DMS 273 (cell line): ENCODE data around the gene REEP2.

Source experiments
- DNase-seq: peaks from one replicate; lab custom pipeline; 2025; ENCODE audit not compliant: unreplicated experiment; lab: John Stamatoyannopoulos, UW

REEP2 gene

DNA sequence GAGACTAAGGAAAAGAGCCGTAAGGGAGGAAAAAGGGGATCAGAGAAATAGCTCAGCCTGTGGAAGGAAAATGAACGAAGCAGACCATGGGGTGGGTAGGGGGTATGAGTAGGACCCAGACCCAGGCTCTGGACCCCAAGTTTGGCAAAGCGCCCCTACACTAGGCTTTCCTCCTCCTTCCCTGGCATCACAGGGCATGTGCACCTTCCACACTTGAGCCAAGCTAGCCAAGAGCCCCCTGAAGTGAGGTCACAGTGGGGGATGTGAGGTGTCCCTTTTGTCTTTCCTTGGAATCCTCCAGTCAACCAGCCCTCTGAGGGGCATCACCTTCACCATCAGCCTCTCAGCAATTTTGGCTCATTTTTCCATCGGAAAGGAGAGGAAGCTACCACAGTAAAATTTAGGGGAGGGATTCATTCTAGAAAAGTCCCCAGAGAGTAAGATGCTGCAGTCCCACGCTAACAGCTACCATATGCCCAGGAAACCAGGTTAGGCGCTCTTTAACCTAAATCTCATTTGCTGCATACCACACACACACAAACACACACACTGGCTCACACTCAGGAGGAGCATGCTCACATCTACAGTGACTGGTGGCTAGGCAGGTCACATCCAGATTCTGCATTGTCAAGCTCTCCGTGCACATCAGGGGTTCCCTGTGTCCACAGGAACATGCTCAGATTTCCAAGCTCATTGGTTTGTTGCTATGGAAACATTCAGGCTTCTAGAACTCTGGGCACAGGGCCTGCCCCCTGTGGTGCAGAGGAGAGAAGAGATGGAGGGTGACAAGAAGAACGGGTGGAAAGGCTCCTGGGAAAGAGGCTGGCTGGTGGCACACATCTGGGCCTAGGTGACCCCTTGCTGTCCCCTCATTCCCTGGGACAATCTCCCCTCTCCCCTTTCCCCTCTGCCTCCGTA is 9.9 kb downstream of the REEP2 start:
- peak; percentile 89 for DNase-seq

GRCh38 chr5:138449501-138450239 is 10.8 kb downstream of the REEP2 start:
- DNase-seq, result peak; percentile 95

DNA sequence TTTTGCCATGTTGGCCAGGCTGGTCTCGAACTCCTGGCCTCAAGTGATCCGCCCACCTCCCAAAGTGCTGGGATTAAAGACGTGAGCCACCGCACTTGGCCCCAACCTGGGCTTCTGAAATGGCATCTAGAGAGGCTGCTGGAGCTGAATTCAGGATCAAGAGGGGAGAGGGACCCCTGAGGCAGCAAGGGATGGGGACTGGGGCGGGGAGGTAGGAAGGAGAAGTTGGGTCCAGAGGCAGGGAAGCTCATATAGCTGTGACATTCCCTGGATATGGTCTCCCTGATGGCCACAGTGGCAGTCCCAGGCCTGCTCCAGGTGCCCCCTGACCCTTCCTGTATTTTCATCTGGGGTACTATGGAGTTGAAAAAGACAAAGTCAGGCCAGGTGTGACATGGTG is 12.1 kb downstream of the REEP2 start:
- DNase-seq, result no peak

GRCh38 chr5:138452720-138453119 is 13.9 kb downstream of the REEP2 start:
- DNase-seq, result no peak

DNA sequence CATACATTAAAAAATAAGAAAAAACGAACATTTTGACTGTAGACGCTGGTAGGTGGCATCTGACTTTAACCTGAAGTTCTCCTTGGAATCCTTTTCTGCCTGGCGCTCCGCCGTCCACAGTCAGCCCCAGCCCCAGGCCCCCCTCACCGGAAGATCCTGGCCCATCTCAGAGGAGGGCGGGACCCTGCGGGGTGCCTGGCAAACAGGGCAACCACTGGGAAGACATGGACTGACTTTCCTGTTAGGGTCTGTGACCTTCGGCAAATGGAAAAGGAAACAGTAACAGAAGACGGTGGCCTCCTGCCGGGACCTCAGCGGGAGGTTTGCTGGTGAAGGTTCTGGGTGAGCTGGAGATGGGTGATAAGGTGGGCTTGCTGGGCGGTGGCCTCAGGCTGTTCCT is 14.7 kb downstream of the REEP2 start:
- DNase-seq, result no peak

DNA sequence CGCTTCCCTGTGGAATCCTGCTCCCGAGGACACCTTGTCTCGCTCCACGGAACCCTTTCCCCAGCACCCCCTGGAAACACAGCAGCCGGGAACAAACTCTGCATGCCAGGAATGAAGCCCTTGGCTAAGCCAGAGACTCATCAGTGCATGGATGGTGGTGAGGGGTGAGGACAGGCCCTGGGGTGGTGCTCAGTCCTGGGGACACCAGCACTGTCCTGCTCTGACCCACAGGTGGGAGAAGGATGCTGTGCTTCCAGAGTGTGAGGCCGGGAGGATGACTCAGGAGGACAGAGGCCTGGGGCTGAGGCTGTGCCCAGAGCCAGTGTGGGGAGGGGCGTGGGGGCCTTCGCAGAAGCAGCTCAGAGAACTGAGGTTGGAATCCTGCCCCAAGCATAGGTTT is 15.3 kb downstream of the REEP2 start:
- no peak for DNase-seq

DNA sequence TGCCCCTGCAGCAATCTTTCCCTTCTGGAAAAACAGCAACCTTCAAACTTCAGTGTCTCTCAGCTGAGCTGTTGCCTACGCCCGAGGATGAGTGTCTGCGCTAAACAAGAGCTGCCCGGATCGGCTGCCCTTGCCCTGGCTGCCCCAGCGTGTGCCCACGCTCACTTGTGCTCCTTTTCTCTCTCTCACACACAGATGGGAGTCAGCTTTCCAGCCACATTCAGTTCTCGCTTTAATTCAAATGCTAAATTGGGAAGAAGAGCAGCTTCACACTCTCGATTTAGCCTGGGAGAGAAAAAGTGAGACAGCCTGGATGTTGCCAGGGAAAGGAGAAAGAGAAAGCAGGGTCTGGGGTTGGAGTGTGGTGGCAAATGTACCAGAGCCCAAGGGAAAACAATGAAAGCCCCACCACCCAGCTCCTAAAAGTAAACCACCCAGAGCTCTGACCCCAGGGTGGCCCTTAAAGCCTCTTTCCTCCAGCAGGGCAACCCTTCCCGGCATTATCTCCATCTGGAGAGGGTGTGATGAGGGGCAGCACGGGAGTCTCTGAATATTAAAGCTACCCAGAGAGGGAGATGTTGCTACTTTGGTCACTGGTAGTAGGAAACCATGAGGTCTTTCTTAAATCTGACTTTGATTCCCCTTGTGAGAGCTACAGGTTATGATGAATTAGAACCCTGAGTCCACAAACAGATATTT is 16.5 kb downstream of the REEP2 start:
- no peak for DNase-seq

DNA sequence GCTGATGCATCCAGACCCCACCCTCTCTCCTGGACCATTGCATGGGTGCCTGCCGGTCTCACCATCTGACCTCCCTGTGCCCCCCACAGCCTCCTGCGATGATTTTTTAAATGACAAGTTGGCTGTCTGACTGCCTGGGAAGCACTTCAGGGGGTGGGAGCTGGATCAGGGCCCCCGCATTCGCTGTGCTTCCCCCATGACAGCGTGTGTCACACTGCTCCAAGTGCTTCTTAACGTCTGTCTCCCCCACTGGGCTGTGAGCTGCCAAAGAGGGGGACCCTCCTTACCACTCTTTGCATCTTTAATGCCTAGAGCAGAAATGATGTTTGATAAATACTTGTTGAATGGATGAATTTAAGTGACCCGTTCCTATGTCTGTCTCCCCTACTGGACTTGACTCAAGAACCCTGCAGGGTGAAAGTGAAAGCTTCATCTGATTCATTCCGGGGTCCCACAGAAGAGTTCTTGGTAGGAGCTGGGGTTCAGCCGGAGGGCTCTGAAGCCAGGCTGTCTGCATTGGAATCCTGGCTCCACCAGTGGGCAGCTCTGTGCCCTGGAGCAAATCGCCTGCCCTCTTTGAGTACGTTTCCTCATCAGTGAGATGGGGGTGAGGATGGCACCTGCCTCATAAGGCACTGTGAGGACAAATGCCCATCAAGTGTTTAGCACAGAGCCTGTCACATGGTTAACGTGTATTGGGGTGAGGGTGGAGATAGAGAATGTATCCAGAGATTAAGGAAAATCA is 18.8 kb downstream of the REEP2 start:
- DNase-seq, result no peak

- DNase-seq, result no peak
Measured at GRCh38 chr5:138458384-138458783, 19.5 kb downstream of the REEP2 start.

- no peak for DNase-seq
Measured at GRCh38 chr5:138458856-138459255, 20.0 kb downstream of the REEP2 start.

DNA sequence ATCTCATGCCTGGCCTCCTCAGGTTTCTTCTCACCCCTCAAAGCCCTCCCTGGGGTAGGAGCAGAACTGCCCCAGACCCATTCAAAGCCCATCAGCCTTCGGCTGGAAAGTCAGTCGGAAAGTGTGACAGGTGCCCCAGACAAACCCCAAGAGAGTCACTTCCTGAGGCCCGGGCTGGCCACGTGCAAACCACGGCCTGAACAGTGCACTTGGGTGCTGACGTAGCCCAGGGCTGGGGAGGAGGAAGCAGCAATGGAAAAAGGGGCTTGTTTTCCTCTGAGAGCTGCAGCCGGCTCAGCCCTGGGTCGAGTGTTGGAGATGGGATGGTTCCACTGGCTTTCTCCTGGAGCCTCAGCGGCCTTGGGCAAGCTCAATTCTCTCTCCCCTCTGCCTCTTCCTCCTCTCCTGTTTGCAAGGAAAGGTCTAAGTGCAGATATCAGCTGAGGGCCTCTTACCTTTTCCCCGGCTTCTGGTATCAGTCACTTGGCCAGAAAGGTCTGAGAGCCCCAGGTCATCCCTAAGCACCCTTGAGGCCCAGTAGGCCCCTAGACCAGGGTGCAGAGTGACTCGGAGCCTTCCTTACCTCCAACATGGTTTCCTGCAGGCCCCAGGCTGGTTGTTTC is 20.6 kb downstream of the REEP2 start:
- DNase-seq, result no peak

DNA sequence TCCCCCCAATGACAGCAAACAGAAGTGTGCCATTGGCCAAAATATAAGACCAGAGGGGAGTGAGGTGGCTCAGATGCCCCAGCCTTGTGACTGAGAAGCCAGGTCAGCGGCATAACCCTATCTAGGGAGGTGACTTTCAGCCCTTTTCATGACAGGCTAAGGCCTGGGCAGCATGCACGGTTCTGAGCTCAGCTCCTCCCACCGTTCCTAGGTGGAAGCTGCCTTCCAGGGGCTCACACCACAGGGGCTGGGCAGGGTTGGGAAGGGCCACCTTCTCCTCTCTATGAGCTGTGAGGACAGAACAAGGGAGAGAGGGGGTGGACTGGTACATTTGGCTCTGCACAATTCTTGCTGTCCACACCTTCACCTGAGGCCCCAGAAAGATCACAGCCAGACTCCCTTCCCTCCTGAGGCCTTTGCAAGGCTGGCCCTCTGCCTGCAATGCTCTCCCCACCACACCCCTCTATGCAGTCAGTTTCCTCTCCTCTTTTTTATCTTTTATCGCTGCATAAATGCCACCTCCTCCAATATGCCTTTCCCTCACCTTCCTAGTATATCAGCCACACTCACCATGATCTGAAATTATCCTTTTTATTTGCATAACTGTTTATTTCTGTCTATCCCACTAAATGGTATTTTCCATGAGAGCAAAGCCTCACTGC is 21.3 kb downstream of the REEP2 start:
- no peak for DNase-seq

DNA sequence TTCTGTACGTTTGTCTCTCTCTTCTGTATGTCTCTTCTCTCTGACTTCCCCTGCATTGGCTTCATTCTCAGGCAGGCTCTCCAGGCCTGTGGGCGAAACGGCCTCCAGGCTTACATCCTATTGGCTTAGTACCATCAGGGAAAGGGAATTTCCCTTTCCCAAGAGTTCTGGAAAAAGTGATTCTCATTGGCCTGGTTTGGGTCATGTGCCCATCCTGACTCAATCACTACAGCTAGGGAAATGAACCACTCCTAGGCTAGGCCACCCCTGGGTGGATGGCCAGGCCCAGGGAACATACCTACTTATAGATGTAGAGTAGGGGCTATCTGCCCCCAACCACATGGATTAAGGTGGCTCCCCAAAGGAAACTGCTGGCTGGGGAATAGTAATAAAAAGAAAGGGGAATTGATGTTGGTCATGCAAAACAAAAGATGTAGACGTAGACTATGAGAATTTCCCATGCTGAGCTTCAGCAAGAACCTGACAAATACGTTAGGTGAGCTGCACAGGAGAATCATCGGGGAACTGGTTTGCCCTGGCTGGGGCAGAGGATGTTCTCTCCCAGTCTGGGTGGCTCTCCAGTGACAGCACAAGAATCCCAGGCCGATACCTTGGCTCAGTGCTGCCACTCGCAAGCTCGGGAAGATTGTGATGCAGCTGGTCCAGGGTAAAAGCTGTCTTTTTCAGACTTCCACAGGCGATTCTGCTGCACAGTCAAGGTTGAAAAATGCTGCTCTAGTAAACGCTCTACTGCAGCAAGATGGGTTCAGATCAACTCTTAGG is 22.7 kb downstream of the REEP2 start:
- no peak for DNase-seq

GRCh38 chr5:138463419-138464007 is 24.7 kb downstream of the REEP2 start:
- DNase-seq, result no peak

DNA sequence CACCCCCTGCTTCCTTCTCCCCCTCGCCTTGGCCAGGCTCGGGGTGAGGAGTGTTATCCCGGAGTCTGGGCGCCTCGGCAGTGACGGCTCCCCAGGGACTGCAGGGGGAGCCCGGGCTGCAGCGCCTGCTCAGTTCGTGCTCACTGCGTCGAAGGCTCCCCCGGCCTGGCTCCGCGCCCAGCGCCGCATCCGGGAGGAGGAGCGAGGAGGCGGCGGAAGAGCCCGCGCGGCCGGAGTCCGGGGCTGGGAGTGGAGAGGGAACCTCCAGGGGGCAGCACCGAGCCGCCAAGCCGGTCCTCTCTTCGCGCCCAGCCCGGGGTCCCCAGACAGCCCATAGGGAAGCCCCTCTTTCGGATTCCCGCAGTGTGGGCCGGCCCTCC is 25.1 kb downstream of the REEP2 start:
- peak; percentile 99 for DNase-seq

DNA sequence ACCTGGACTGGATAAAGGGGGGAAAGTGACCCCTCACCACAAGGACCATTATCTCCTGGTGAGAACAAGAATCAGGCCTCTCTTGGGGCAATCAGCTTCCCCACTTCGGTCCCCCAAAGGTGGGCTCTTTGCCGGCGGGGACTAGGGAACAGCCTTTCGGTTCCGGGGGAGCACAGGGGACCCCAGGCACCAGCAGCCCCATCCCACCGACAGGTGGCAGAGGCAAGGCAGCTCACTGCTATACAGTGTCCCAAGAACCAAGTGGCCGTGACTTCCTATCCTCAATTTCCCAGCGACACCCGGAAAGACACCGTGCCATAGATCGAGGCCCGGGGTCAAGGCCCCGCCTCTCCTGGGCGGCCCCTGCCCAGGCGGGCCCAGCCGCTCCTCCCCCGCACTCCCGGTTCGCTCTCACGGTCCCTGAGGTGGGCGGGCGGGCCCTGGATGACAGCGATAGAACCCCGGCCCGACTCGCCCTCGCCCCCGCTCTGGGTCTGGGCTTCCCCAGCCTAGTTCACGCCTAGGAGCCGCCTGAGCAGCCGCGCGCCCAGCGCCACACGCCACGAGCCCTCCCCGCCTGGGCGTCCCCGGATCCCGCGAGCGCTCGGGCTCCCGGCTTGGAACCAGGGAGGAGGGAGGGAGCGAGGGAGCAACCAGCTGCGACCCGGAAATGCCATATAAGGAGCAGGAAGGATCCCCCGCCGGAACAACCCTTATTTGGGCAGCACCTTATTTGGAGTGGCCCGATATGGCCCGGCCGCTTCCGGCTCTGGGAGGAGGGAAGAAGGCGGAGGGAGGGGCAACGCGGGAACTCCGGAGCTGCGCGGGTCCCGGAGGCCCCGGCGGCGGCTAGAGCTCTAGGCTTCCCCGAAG is 25.8 kb downstream of the REEP2 start:
- DNase-seq, result peak; percentile 99

- peak; percentile 96 for DNase-seq
Measured at GRCh38 chr5:138465261-138466124, 26.6 kb downstream of the REEP2 start, which contains the start of gene EGR1. TSS of gene EGR1 (plus strand) at chr5:138465479. CDS start at chr5:138465762, 283 bp downstream.
